ENCODE data around the gene SLC4A3. TPM values are rescaled to one million over a fixed set of nuclear protein-coding genes. Genes with fewer than 3 reads are reported as not detected.

The SLC4A3 gene
- total RNA-seq, 2 experiments from 2014 or later: 0.16 to 0.20 TPM

DNA sequence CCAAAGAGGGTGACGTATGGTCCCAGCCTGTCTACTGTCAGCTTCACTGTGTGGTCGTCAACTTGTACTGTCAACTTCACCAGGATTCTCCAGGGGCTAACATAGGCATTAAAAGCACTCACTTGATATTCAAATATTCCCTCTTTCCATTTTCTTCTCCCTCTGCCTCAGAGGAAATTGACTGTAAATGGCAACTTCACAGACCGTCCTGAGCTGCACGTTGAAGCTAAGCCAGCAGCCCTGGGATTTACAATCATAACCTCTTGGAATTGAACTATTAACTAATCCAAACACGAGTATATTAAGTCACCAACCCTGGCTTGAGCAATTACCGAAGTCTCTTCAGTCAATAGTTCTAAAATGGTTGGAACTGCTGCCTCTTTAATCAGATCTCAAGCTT is 38.5 kb downstream of the SLC4A3 start:
- no peak for DNase-seq
- no peak overlapping the region for H3K4me3 ChIP-seq (ENCODE audit: low read length)
- H3K36me3 ChIP-seq (ENCODE audit: insufficient read depth, low read length): no peaks in the 10 kb centered on the region
- H3K4me1 ChIP-seq (ENCODE audit: insufficient read depth, low read length): no peaks in the 10 kb centered on the region
- Mint-ChIP-seq H3K27me3 (peaks cover 30% of the 10 kb centered on the region), H3K36me3 (ENCODE audit: low read depth) (no peaks in the 10 kb centered on the region), H3K4me3 (no peak overlapping the region), H3K4me1 (ENCODE audit: low read depth) (no peaks in the 10 kb centered on the region), H3K27ac (no peak overlapping the region), H3K9me3 (no peaks in the 10 kb centered on the region)
- H3K27me3 ChIP-seq (ENCODE audit: control insufficient read depth in 1 of 2, insufficient read depth in 2 of 2, low read length in 2 of 2): peaks cover 0 to 3% of the 10 kb centered on the region in 2 experiments
- peaks cover 0 to 5% of the 10 kb centered on the region in 2 experiments for H3K9me3 ChIP-seq (ENCODE audit: control insufficient read depth in 1 of 2, insufficient read depth in 1 of 2, low read length in 2 of 2)
- no peak for ATAC-seq (ENCODE audit: poor library complexity)
- intact Hi-C loops (cut with DNase I, micrococcal nuclease): no loop called here
- ChIA-PET CTCF (no interaction called here), POLR2A (no interaction called here)
- H3K27ac ChIP-seq (ENCODE audit: low read depth in 1 of 2, low read length in 2 of 2): no peak overlapping the region
- TF ChIP-seq, protein P1, sequence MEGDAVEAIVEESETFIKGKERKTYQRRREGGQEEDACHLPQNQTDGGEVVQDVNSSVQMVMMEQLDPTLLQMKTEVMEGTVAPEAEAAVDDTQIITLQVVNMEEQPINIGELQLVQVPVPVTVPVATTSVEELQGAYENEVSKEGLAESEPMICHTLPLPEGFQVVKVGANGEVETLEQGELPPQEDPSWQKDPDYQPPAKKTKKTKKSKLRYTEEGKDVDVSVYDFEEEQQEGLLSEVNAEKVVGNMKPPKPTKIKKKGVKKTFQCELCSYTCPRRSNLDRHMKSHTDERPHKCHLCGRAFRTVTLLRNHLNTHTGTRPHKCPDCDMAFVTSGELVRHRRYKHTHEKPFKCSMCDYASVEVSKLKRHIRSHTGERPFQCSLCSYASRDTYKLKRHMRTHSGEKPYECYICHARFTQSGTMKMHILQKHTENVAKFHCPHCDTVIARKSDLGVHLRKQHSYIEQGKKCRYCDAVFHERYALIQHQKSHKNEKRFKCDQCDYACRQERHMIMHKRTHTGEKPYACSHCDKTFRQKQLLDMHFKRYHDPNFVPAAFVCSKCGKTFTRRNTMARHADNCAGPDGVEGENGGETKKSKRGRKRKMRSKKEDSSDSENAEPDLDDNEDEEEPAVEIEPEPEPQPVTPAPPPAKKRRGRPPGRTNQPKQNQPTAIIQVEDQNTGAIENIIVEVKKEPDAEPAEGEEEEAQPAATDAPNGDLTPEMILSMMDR (IDR thresholded peaks at IDR 0.05): no peak

DNA sequence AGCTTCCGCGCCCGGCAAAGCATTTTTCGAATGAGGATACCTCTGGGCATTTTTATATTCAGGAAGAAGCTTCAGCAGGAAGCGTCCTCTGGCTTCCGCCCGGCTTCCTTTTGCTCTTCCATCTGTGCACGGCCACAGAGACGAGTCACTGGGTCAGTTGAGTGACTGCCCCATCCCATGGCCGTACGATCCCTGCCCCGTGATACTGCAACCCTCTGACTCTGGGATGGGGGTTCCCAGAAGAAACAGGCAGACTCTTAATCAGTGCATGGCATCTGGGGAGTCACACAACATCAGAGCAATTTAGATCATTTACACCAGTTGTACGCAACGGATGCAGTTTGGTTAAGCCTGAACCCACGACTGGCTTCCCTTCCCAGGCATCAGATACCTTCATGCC is 40.9 kb downstream of the SLC4A3 start:
- no peaks in the 10 kb centered on the region for H3K36me3 ChIP-seq (ENCODE audit: insufficient read depth, low read length)
- no peak for ATAC-seq (ENCODE audit: poor library complexity)
- Mint-ChIP-seq H3K36me3 (ENCODE audit: low read depth) (no peaks in the 10 kb centered on the region), H3K4me3 (no peak overlapping the region), H3K27ac (no peak overlapping the region), H3K27me3 (peaks cover 28% of the 10 kb centered on the region), H3K4me1 (ENCODE audit: low read depth) (no peaks in the 10 kb centered on the region), H3K9me3 (no peaks in the 10 kb centered on the region)
- POLR2A ChIA-PET: no interaction called here
- CTCF ChIA-PET: no interaction called here
- H3K27me3 ChIP-seq (ENCODE audit: control insufficient read depth in 1 of 2, insufficient read depth in 2 of 2, low read length in 2 of 2): peaks cover 0 to 4% of the 10 kb centered on the region in 2 experiments
- no peaks in the 10 kb centered on the region for H3K4me1 ChIP-seq (ENCODE audit: insufficient read depth, low read length)
- H3K27ac ChIP-seq (ENCODE audit: low read depth in 1 of 2, low read length in 2 of 2): no peak overlapping the region
- TF ChIP-seq, protein P1 (IDR thresholded peaks at IDR 0.05): no peak
- H3K4me3 ChIP-seq (ENCODE audit: low read length): no peak overlapping the region
- no peaks in the 10 kb centered on the region for H3K9me3 ChIP-seq (ENCODE audit: control insufficient read depth in 1 of 2, insufficient read depth in 1 of 2, low read length in 2 of 2)
- no peak for DNase-seq
- intact Hi-C loops (cut with DNase I, micrococcal nuclease): no loop called here

DNA sequence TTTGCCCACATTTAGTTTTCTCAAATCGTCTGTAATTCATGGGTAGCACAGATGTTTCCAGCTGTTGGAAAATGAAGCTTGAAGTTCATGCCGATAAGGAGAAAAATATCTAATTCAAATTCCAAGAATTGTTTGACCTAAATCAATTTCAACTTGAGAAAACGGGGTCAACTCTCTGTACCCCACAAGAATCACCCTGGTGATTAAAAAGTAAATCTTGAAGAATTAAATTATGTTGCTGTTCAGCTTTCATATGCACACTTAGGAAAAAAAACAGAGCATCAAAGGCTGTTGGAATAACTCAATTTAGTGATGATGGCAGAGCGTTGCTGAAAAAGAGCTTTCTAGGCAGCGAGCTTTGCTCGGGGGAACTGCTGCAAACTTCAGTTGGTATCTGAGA is 43.0 kb downstream of the SLC4A3 start:
- Histone ChIP-seq H3K27ac (ENCODE audit: low read depth in 1 of 2, low read length in 2 of 2) (no peak overlapping the region), H3K9me3 (ENCODE audit: control insufficient read depth in 1 of 2, insufficient read depth in 1 of 2, low read length in 2 of 2) (no peaks in the 10 kb centered on the region), H3K27me3 (ENCODE audit: control insufficient read depth in 1 of 2, insufficient read depth in 2 of 2, low read length in 2 of 2) (peaks cover 0 to 4% of the 10 kb centered on the region in 2 experiments), H3K36me3 (ENCODE audit: insufficient read depth, low read length) (no peaks in the 10 kb centered on the region), H3K4me3 (ENCODE audit: low read length) (no peak overlapping the region), H3K4me1 (ENCODE audit: insufficient read depth, low read length) (no peaks in the 10 kb centered on the region)
- Mint-ChIP-seq H3K9me3 (no peaks in the 10 kb centered on the region), H3K4me3 (no peak overlapping the region), H3K36me3 (ENCODE audit: low read depth) (no peaks in the 10 kb centered on the region), H3K27me3 (peaks cover 39% of the 10 kb centered on the region), H3K4me1 (ENCODE audit: low read depth) (no peaks in the 10 kb centered on the region), H3K27ac (no peak overlapping the region)
- CTCF ChIA-PET: no interaction called here
- TF ChIP-seq, protein P1 (IDR thresholded peaks at IDR 0.05): no peak
- intact Hi-C loops (cut with DNase I, micrococcal nuclease): no loop called here
- ATAC-seq (ENCODE audit: poor library complexity): no peak
- POLR2A ChIA-PET: no interaction called here
- no peak for DNase-seq

Measured in CD4-positive, alpha-beta T cell (primary cell).